Caki2 (cell line): ENCODE results near the gene COL4A6. TPM values are rescaled to one million over a fixed set of nuclear protein-coding genes. Genes with fewer than 3 reads are reported as not detected.

Experiments
- DNase-seq: peaks from one replicate; pipeline ENCODE4 v3.0.0-alpha.2; 2015; ENCODE audit warnings: low read depth
- in situ Hi-C: cut with HindIII; loops from 2 replicates; pipeline ENCODE4 v1.10.0; 2016; ENCODE audit warnings: low sequenced_read_pairs, low pct_unique_long_range_greater_than_20kb, mixed read lengths
- total RNA-seq: library from RNA; depleted of rRNA; stranded (reverse); fragments of >200 nt; shearing (Covaris generic); gene quantifications from 2 replicates; pipeline ENCODE4 v1.2.3, GENCODE V29; 2014; ENCODE audit warnings: low replicate concordance; rRNA removed

The COL4A6 gene
- total RNA-seq, 1 experiment from 2014 or later = not detected

DNA sequence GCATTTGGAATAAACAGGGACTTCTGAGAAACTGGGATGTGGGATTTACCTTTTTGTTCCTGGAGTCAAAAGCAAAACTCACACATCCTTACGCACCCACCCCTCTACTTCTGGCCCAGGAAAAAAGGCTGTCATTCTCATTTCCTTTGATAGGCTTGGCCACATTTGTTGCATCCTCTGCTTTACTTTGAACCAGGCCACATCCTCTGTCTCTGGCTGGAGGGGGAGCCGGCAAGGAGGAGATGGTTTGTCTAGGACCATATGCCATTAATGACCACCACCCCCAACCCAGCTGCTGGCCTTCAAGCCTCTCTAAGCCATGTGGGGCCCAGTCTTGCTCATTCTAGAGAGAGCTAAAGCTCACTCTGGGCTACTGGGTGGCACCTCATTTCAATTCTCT, 282.1 kb downstream of the COL4A6 start:
- in situ Hi-C loops = no loop called here
- DNase-seq = no peak

DNA sequence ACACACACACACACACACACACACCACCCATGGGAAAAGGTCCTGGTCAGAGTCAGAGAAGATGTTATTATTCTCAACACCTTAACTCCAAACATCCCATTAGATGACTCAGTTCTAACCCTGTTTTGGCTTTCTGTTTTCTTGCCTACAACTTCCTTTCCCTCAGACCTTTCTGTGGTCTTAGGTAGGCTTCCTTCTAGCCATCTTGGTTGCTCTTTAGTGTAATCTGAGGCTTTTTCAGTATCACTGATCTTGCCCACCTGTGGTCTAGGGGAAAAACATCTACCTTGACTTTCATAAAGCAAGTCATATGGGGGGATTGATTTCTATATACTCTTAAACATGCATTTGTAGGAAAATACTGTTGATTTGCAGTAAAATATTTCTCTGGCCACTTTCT, 289.7 kb downstream of the COL4A6 start:
- in situ Hi-C loops = no loop called here
- no peak for DNase-seq

DNA sequence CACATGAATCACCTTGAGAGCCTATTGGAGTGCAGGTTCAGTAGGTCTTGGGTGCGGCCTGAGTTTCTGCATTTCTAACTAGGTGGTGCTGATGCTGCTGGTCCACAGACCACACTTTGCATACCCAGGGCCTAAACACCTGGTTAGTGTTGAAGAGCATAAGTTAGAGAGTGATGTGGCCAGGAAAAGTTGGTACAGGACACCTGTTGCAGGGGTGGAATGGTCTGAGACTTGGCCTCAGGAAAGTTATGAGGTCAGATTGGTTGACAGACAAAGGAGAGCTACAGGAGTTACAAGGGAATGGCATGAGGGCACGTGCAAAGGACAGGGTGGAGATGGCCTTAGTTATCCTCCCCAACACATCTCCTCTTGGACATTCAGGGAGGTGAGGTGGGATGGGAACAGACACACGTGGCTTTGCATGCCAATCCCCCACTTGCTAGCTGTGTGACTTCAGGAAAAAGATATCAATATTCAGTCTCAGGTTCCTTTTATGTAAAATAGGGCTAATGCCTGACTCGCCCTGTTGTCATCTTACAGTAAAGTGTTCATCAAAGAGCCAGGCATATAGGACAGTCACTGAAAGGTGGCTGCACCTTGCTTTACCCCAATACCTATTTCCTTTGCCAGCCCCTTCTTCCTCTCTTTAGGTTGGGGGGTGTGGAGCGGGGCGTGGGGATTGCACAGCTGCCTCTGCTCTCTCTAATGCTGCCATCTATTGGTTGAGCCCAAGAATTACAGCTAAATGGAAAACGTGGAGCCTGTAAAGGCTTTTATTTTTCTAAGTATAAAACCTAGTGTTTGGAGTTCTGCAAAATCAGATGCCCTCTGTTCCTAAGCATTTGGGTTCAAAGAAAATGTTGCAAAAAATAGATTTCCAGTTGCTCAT, 299.2 kb downstream of the COL4A6 start:
- no peak for DNase-seq
- in situ Hi-C loops = no loop called here

DNA sequence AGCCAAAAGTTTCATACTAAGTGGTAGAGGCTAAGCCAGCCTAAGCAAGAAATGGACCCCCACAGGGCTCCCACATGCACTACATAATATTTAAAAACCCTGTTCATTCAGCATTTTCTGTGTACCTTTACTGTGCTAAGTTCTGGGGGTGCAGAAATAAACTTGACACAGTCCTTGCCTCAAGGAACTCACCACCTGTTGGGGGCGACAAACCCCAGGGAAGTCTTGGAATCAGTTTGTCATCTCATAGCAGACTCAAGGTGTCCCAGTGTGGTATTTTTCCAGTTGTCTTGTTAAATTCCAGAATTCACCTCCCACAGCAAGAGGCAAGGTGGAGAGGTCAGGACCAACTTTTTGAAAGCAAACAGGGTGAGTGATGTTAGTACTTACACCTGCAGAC, 303.5 kb downstream of the COL4A6 start:
- DNase-seq = no peak

DNA sequence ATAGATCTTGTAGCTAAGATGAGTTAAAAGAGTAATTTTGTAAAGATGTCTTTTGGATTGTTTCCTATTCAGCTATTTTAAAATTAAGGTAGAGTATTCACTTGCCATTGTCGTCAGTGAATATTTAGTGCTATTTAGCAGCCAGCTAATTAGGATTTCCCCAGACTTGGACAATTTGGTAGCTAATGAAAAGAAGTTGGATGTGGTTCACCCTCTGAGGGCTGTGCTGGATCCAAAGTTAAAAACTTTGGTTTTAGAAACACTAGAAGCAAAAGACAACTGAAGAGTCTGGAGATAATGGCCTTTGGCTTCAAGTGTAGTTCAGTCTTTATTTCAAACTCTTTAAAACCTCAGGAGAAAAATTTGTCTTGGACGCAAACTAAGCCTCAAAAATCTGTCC, 305.3 kb downstream of the COL4A6 start:
- in situ Hi-C loops = no loop called here
- no peak for DNase-seq

More for the DNA sequence above, 303.5 kb downstream of the COL4A6 start:
- in situ Hi-C loops = no loop called here

DNA sequence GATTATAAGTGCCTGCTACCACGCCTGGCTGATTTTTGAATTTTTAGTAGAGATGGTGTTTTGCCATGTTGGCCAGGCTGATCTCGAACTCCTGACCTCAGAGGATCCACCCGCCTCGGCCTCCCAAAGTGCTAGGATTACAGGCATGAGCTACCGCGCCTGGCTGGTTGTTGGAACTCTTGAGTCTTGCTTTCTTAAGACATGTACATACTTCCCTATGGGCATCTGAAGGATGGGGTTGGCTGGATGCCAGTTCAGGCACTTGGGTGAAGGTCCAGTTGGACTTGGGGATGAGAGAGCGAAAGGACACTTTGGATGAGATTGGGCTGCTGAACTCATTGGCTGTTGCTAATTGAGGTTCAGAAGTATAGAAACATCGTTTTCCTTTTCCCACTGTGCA, 306.2 kb downstream of the COL4A6 start:
- DNase-seq = no peak
- in situ Hi-C loops = no loop called here

DNA sequence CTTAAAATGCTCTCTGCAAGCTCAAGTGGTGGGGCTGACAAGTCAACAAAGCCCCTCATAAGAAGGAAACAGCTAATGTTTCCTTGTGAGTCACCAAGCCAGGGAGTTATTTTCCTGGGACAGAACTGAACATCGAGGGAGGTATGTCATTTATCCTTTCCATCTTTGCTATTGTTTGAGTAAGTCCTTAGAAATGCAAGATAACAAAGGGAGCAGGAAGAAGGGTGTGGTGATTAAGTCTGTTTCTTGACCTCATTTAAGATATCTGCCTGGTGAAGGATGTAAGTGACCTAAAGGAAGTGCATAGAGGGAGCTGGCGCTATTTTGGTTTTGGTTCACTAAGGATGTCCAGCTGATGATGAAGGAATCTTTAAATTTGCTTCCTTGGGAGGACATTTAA, 306.8 kb downstream of the COL4A6 start:
- in situ Hi-C loops = no loop called here
- DNase-seq = peak; percentile 12

DNA sequence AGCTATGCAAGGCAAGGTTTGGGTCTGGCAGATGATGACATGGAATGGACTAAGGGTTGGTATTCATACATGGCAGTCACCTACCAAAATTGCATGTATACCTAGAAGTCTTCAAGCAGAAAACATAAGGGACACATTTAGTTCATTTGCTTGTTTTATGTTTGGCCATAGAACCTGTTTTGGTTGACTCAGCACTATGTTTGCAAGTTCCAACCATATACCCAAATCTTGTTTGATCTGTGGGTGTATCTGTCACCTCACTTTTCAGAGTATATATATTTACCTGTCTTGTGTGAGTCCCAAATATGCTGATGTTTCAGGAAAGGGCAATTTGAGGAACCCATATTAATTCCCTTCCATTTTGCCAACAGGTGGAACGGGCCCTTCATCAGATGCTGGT, 307.3 kb downstream of the COL4A6 start:
- in situ Hi-C loops = no loop called here

DNA sequence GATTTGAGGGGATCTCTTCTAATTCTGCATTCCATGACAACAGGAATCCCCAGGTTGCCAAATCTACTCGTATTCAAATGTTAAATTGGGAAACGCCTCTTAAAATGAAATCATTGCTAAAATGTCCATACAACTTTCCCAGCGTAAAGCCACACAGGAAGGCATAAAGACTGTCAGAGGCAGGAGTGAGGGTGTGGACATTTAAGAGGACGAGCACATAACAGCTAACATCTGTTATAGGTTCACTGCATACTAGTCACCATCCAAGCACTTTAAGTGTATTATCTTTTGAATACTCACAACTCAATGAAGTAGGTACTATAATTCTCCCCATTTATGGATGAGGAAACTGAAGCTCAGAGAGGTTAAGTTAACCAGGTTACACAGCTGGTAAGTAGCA, 311.1 kb downstream of the COL4A6 start:
- DNase-seq = no peak
- in situ Hi-C loops = no loop called here

More for the DNA sequence above, 307.3 kb downstream of the COL4A6 start:
- DNase-seq = no peak

DNA sequence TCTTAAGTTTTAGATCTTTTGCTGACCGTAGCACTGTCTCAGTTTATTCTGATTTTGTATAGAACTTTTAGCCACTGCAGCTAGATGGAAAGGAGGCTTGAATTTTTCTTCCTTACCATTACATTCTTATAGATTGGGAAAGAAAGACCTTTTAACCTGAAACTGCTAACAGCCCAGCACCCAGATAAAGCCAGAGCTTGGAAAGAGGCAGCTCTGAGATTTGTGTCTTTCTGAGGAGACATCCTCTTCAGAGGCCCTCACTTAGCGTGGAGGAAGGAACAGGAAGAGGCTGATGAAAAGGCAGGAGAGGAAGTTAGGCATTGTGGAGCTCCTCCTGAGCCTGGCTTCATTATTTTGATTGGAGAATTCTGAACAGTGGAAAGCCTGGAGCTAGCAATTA, 311.6 kb downstream of the COL4A6 start:
- no peak for DNase-seq
- in situ Hi-C loops = no loop called here

DNA sequence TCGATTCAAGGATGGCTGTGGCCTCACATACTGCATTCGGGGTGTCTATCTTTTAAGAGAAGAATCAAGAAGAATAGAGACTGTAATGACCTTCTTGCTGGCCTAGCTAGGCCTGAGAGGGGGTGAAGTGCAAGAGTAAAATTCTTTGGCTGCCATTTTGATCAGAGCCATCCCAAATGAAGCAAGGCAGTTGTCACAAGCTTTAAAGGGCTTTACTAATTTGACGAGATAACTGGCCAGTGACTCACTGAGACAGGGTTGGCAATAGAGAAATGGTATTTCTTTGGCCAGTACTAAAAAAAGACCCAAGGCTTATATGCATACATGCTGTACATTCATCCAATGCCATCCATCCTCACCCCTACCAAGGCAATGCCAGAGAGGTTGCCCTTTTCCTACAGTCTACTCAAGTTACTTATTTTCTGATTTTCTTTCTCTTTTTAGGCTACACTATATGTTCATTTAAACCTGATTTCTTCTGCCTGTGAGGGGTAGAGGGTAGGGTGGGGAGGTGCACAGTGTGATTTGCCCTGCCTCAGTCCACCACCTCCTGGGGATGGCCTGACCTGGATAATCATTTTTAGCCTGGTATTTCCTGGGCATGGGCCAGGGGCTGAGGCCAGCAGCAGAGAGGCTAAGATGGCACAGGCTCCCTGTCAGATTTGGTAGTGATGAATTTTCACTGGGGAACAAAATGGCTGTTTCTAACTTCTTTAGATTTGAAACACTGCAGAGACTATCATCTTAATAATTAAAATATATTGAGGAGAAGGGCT, 314.4 kb downstream of the COL4A6 start:
- in situ Hi-C loops = no loop called here
- no peak for DNase-seq

DNA sequence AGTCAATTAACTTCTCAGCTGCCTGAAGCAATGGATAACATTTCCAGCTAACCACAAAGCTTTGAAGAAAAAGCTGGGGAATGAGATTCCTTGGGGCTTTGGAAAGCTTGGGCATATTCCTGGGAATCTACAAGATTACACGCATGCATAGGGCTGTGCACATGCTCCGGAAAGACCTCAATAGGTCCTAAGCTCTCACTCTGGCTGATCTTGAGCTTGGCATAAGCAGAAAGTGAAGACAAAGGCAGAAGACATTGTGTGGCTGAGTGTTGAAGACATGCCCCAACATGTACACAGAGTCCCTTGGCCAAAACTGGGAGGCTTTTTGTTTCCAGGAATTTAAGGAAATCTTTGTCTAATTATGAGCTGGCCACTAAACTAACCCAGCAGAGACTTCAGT, 315.5 kb downstream of the COL4A6 start:
- no peak for DNase-seq
- in situ Hi-C loops = no loop called here

DNA sequence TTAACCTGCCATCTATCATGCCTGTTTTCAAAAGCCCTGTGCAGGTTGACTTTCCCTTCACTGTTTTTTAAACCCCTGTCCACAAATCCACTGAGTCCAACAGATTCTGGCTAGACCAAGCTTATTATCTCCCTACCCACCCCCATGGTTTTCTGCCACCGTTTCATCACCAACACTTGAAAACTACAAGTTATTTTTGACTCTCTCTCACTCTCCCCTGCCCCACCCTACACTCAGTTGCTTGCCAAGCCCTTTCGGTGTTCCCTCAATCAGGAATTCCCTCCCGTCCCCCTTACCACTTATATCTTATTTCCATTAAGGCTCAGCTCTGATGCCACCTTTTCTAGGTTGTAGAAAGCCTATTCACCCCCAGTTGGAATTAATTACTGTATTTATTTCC, 316.9 kb downstream of the COL4A6 start:
- in situ Hi-C loops = no loop called here
- DNase-seq = no peak

DNA sequence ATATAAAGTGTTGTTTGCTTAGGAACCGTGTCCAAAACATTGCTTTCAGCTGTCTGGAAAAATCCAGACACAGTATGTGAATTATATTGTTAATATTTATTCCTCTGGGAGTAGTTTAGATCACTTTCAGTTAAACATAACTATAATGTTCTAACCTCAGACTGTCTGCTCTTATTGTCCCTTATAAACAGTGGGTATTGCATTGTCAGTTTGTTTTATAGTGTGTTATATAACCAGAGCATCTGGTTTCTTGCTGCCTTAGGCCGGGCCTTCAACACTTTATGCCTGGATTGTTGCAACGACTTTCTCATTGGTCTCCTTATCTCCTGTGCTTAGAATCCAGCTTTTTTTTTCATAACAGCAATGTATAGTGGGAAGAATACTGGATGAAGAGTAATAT, 320.2 kb downstream of the COL4A6 start:
- DNase-seq = no peak
- in situ Hi-C loops = no loop called here

DNA sequence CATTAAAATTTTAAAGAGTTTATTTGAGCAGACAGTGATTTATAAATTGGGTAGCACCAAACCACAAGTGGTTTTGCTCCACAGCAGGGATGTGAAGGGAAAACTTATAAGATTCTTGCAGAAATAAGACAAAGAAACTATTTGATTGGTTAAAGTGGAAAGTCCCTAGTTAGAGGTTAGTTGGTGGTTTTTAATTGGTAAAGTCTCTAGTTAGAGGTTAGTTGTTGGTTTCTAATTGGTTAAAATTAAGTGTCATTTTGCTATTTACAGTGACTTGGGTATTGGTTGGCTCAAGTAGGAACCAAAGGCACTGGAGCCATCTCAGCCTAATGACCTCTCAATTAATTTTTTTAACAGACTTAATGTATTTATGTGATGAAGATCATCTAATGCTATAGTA, 323.7 kb downstream of the COL4A6 start:
- in situ Hi-C loops = no loop called here
- DNase-seq = no peak

Other genes starting within 250 kb of the COL4A6 start
- 1.0 and 11.0 TPM in 2 replicates for gene COL4A5, start 1.4 kb upstream of the COL4A6 start, total RNA-seq